Fibroblast of upper back skin (primary cell): ENCODE results near the gene TRAF3IP1.
"Not testable (repeated sequence)": the region's sequence is repeated elsewhere in the genome, so short reads cannot be mapped to it uniquely, and the experiment has no call there.

Experiments used
- DNase-seq: peaks from one replicate; pipeline ENCODE4 v3.0.0-alpha.2; 2013

TRAF3IP1 gene, protein sequence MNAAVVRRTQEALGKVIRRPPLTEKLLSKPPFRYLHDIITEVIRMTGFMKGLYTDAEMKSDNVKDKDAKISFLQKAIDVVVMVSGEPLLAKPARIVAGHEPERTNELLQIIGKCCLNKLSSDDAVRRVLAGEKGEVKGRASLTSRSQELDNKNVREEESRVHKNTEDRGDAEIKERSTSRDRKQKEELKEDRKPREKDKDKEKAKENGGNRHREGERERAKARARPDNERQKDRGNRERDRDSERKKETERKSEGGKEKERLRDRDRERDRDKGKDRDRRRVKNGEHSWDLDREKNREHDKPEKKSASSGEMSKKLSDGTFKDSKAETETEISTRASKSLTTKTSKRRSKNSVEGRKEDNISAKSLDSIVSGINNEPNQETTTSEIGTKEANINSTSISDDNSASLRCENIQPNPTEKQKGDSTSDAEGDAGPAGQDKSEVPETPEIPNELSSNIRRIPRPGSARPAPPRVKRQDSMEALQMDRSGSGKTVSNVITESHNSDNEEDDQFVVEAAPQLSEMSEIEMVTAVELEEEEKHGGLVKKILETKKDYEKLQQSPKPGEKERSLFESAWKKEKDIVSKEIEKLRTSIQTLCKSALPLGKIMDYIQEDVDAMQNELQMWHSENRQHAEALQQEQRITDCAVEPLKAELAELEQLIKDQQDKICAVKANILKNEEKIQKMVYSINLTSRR

DNA sequence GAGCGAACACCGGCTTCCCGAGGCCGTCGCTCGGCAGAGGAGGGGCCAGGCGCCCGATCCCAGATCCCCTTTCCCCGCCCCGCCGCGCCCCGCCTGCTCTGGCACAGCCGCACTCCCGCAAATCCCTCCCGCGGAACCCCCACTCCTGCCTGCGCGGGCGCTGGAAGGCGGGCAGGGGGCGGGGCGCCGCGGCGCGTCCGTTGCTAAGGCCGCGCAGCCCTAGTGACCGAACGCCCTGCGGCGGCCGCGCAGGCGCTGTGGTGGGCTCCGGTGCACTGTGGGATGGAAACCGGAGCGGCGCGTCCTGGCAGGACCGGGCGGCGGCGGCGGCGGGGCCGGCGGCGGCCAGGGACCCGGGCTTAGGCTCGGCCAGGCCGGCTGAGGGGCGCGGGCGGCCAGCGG, at the start of gene TRAF3IP1:
Gene TRAF3IP1 (plus strand): TSS at position 273 of the 402 bp plus-strand sequence. CDS start 145 bp downstream, outside the sequence.
- DNase-seq, result peak; percentile 88

DNA sequence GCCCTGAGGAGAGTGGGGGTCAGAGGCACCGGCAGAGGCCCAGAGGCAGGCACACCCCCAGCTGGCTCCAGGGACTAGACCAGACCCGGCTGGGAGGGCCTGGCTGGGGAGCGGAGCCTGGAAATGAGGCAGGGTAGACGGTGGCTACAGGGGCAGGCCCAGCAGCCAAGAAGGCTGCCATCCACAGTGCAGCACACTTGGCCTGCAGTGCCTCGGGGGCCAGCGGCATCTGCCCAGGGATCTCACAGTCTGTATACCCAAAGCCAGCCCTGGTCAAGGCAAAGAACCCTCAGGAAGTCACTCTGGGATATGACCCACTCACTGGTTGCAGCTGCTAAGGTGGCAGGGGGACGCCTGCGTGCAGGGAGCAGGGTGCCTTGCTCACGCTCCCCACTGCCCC, 49.7 kb upstream of the TRAF3IP1 start:
- no peak for DNase-seq

DNA sequence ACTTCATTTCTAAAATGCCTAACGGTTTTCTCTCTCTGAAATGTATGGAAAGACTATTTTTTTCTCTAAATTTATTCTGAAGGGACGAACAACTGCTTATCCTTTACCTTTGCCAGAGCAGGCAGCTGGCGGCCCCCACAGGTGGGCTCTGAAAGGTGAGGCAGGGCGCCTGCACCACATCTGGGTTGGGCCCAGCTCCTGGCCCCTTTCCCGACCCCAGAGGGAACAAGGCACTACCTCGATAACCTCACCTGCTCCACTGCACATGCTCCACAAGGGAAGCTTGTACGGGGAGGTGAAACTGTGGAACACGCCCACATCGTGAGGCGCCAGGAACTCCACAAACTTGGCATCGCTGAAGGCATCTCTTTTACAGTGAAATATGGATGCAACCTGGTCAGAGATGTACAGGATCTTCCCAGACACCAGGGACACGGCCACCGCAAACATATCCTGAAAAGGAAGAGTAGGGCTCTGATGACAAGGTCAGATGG, 49.2 kb upstream of the TRAF3IP1 start:
- DNase-seq, result no peak

DNA sequence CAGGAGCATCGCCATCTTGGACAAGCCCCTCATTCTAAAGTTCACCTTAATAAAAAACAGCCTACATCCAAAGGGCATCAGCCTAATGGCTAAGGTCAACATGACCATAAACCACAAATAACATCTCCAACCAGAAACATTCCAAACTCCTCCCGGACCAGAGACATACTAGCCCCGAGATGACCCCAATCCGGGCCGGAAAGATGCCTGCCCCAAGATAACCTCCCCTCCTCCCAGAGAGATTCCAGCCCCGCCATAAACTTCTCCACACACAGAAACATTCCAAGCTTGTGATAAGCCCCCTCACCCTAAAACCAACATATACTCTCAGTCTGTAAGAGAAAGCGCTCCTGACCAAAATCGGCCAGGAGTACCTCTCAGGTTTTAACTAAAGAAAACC, 48.6 kb upstream of the TRAF3IP1 start:
- not testable (repeated sequence) for DNase-seq

DNA sequence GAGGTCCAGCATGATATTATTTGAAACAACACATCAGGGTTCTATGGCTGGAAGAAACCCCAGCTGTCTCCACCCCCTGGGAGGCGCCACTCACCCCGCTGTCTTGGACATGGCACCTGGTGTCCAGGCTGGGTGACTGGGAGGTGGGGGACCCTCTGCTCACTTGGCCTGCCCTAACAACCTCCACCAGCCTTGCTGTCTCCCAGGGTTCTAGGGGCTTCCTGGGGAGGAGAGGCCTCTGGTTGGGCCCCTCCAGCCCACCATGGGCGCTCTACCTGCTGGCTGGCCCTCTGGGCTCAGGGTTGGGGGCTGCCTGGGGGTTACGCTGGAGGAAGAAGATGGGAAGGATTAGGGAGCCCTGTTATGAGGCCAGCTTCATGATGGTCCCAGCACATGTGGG, 48.2 kb upstream of the TRAF3IP1 start:
- no peak for DNase-seq

DNA sequence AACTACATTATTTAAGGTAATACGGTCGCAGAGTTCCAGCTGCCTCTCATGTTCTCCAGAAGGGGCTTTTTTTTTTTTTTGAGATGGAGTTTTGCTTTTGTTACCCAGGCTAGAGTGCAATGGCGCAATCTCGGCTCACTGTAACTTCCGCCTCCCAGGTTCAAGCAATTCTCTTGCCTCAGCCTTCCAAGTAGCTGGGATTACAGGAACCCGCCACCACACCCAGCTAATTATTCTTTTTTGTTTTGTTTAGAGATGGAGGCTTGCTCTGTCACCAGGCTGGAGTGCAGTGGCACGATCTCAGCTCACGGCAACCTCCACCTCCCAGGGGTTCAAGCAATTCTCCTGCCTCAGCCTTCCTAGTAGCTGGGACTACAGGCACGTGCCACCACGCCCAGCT, 46.9 kb upstream of the TRAF3IP1 start:
- DNase-seq, result not testable (repeated sequence)

DNA sequence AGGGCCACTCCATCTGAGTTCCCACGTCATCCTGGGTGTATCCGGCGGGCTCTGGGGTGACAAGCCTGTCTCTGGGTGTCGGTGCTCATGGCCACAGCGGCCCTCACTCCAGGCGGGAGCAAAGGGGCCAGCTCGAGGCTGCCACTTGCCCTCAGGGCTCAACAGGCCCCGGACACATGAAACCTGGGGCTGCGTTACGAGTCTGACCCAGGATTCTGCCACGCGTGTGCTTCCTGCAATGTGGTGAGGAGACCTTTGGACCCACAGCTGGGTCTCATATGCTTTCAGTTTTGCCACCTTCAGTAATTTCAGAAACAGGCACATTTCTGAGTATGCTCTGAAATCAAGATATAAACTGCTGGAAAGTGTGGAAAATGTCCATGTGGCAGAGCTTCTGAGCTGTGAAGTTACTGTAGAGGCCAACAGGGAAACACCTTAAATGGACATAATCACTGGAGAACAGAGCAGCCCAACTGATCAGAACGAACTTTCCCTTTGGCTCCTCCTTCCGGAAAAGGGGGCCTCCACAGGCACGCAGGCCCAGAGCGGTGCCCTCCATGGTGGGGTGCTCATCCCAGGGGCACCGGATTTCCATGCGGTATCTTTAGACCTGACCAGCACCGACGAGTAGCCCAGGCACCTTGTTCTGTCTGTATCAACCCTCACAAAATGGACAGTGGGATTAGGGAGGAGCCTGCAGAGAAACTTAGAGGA, 46.0 kb upstream of the TRAF3IP1 start:
- DNase-seq, result no peak

DNA sequence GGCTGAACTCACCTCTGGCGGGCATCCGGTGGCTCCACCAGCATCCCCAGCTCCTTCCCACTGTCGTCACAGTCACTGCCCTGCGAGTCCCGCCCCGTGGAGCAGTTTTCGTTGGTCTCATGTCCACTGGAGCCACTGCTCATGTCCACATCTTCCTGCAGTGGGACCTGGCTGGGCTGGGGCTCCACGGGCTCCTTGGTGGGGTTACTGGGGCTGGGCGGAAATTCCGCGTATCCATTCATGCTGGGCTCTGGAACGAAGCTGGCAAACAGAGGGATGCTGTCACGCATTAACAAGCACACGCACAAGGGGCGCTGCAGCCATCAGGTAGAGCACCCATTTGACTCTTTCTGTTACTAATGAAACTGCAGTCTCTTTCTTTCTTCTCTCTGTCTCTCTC, 42.6 kb upstream of the TRAF3IP1 start:
- no peak for DNase-seq

DNA sequence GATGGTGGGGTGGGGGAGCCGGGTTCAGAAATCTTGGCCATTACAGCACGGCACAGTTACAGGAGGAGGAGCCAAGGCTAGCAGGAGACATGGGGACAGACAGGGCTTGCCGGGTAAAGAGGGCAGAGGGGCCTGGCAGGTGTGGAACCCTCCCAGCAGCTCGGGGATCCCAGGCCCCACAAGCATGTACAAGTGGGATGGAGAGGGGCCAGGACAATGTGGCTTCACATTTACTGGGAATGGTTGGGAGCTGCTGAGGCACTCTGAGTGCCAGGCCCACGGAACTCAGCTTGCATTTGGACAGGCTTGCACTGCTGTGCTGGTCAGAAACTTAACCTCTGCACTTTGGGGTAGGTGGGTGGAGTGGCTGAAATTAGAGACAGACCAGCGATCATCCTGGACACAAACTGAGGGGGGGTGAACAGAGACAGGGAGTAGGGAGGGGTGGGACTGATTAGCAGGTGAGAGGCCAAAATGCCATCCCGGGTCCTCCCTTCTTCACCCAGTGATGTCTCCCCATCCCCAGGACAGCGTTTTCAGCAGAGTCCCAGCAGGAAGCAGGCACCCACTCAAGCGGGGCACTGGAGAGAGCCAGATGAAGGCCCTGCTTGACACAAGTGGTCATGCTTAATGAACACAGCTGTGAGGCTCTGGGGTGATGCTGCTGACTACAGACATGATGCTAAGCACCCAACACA, 41.5 kb upstream of the TRAF3IP1 start:
- DNase-seq, result no peak

DNA sequence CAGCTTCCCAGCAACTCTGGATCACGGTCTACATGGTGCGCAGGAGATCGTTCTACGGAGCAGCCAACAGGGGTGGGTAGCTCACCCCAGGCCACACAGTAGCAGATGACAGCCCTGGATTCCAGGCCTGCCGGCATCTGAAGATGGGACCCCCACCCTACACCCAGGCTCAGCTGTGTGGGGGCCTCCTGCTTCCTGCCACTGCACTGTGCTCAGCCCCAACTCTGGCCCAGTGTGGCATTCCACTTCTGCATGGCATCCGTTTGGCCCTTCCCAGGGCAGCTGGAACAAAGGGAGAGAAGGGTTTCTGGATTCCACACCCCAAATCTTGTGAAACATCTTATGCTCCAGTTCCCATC, 41.0 kb upstream of the TRAF3IP1 start:
- DNase-seq, result no peak

DNA sequence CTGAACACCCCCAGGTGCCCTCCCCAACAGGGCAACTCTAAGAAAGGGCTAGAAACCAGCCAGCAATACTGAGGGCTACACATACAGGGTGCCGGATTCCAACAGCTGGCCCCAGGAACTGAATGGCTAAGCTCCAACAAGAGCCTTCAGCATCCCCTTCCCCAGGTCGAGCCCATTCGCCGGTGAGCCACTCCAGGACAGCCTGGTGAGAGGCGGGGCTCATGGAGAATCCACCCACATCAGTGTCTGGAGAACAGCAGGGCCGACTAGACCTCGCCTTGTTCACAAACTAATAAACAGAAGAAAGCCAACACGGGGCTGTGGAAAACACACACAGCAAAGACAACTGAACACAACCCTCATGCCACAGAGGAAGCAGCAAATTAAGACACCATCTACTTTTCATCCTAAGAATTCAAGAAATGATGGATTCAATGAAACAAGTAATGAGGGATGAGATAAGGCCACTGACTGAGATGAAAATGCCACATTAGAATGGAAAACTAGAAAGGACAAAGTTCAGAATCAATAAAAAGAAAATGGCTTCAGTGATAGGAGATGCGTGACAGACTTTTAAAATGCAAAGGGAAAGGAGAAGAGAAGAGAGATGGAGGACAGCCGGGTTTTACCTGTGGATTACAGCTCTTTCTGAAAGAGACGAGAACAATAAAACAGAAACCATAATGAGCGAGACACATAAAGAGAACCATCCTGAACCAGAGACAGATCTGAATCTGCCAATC, 40.1 kb upstream of the TRAF3IP1 start:
- no peak for DNase-seq

DNA sequence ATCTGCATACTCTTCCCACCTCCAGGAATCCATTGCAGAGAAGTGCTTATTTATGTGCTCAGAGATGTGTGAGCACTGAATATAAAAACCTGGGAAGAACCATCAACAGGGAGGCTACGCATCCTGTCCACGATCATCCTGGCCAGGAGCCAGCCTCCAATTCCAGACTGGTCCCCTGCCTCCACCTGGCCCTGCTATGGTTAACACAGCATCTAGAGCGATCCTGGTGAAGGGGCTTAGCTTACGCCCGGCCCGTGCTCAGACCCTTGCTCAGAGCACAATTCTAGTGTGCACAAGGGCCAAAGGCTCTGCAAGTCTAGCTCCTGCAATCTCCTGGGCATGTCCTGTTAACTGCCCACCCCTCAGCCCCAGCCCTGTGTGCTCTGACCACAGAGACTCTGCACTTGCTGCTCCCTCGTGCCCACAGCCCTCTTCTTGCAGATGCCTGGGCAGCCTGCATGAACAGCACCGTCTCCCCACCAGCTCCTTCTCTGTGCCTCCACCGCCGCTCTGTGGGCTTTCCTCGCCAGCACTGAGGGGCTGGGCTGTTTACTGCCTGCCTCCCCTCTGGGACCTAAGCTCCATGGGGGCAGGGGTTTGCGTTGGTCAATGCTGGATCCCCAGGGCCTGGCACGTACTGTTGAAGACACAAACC, 38.4 kb upstream of the TRAF3IP1 start:
- DNase-seq, result no peak

DNA sequence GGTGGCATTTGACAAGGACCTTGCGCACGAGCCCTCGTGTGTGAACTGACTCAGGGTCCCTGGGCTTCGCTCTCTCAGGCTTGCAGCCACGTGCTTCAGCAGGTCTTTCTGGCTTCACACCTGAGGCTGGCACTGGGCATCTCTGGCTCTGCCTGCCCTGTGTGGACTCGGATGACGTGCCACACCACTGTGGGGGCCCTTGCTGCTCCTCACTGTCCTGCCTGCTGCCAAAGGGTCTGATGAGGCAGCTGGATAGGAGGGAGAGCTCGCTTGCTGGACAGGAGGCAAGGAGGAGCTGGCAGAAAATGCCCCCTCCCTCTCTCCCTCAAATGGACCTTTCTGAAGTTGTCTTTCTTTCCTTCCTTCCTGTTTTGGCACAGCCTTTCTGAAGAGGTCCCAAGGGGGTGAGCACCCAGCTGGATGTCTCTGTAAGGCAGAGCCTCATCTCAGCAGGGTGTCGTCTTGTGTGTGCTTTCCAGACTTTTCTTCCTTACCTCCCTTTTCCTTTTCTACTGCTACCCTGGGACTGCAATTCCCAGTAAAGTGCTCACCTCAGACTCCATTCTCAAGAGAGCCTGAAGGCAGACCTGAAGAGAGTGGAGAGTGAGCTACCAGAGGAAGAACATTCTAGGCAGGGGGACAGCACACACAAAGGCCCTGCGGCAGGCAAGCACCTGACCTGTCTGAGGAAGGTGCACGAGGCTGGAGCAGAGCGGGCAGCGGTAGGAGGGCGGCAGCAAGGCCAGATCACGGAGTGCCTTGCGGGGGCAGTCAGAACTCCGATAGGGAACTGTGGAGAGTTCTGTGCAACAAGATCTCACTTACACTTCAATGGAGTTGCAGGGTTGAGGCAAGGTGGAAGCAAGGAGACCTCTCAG, 37.2 kb upstream of the TRAF3IP1 start:
- DNase-seq, result no peak

DNA sequence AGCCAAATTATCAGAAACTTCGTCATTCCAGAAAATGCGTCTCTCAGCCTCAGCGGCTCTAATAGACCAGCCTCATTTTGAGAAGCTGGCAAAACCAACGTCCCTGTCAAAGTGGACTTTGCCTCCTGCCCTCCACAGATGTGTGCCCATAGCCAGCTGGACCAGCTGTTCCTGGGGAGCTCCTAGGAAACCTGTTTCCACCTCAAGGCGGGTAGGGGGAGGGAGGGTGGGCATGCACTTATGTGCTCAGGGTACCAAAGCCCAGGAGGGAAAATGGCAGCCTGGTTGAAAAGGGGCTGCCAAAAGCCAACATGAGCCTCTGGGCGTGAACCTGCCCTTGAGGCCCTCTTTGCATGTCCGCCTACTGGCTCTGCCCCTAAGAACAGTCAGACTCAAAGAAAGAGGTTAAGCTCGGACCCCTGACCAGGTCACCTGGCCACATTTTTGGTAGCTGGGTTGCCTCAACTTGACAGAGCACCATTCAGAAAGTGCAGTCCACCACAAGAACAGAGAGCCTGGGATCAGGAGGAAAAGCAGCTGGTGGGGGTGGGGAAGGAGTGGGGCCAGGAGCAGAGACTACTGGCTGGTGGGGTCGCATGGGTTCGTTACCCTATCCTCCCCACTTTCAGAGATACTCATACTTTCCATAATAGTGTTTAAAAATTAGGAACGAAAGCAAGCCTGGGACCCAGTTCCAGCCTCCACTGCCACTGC, 35.4 kb upstream of the TRAF3IP1 start:
- no peak for DNase-seq

DNA sequence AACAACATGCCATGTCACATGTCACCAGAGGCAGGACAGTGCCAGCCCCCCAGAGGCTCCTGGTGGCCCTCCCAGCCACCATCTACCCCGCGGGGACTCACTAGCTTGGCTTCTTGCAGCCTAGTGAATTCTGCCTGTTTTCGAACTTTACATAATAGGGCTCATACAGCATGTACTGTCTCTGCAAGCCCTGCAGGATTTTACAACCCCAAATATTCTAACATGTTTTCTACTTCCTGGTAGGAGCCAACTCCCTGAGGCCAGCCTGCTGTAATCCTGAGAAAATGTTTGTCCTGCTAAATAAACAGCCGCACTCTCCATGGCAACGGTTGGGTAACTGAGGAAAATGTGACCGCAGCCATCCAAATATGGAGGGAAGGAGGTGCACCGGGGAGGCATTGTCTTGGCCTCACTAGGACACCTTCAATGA, 34.6 kb upstream of the TRAF3IP1 start:
- peak; percentile 74 for DNase-seq

DNA sequence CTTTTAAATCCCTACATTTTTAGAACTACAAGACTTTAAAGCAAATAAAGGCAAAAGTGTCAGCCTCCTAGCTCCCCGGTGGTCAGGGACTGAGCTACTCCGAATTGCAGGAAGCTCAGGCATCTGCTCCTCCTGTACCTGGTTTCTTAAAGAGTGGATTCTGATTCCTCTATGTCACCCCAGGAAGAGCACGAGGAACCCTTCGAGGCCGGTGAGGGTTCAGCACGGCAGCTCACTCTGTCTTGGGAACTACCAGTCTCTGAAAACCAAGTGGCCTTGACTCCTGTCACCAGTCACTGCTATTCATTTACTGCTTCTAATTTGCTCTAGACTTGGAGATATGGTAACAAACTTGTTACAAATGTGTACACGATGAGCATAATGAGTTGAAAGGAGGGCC, 34.2 kb upstream of the TRAF3IP1 start:
- no peak for DNase-seq

DNA sequence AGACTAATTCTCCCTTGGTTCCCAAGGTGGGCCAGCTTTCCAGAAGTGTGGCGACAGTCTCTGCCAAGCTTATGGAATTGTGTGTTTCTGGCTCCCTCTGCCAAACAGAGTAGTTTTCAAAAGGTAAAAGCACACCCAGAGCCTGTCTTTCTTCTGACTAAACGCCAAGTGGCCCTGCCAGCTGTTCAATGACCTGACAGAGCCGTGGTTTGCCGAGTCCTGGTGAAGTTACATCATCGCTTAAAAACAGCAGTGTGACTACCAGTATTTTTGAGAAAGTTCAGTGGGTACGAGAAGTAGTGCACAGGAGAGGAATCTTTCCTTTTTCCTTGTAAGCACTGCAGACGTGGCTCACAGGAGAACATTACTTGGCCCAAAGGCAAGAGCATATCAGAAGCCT, 33.8 kb upstream of the TRAF3IP1 start:
- DNase-seq, result peak; percentile 55

DNA sequence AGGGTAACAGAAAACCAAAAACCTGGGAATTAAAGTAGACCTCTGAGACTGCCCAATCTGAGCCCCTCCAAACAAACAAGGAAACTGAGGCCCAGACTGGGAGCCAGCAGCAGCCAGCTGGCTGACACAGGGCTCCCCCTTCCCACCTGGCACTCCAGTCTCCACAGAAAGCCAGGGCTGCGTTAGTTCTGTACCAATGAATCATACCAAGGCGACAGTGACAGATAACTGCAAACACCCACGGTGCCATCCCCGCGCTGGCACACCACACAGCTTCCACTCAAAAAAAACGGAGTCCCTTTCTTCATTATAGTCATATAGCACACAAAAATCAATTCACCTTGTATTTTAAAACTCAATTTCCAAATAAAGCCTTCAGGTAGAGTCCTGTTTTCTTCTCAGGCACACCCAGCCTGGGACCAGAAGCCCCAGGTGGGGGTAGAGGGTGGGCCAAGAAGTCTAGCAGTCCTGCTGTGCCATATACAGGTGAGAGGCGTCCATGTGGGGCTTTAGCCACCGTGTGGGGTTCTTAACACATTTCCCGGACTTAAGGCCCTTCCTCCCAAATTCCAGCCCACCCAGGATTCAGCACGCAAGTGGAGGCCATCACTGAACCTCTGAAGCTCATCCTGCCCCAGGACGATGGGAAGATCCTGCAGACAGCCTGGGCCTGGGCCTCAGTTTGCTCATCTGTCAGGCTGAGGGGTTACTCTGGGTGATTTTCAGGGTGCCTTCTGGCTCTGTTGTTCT, 33.2 kb upstream of the TRAF3IP1 start:
- DNase-seq, result no peak
